ENCODE measurements around the gene LILRA6.
"Not testable (repeated sequence)": the region's sequence is repeated elsewhere in the genome, so short reads cannot be mapped to it uniquely, and the experiment has no call there.

Gene LILRA6

DNA sequence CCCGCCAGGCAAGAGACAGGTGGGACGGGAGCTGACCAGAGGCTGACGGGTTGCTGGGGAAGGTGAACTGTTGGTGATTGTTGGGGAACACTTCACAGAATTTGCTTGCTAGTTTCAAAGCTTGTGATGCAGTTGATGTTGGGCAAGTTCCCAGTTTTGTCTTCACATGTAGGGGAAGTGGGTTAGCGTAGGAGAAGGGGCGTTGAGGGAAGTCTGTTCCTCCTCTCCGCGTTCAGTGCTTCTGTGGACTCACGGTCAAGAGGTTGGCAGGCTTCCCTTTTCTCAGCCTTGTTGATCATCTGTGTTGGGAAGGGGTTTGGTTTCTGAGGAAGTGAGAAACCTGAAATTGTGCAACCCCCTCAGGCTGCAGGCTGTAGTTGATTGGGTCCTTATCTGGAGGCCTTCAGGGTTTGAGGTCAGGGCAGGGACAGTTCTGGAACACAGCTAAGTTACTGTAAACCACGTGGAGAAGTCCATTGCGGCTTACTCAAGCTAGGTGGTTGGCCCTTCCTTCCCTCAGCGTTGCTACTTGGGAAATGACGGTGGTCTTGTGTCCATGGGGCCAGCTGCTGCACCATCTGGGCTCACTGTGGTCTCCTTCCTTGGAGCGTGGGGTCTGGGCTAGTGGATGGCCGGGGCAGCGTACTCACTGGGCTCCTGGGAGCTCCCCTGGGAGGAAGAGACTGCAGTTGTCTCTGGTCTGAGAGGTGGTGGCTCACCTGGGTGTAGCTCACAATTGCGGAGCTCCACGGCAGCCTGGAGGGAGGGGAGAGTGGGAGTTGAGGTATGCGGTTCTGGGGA is 34.4 kb downstream of the LILRA6 start:
- DNase-seq (ENCODE audit: low read depth), result peak; percentile 58

DNA sequence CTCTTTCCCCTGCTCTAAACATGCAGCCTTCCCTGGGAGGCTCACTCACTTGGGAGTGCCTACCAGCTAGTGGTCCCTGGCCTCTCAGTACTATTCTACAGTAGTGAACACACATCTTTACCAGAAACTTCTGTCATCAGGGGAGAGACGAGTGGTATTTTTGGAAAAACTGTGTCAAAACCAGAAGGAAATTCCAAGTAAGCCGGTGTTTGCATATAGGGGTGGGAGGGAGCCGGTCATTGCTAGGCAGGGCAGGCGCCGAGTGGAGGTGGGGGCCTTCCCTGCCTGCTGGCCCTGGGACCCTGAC is 35.0 kb downstream of the LILRA6 start:
- no peak for DNase-seq (ENCODE audit: low read depth)

GRCh38 chr19:54207193-54207592 is 35.4 kb downstream of the LILRA6 start:
- not testable (repeated sequence) for DNase-seq (ENCODE audit: low read depth)

DNA sequence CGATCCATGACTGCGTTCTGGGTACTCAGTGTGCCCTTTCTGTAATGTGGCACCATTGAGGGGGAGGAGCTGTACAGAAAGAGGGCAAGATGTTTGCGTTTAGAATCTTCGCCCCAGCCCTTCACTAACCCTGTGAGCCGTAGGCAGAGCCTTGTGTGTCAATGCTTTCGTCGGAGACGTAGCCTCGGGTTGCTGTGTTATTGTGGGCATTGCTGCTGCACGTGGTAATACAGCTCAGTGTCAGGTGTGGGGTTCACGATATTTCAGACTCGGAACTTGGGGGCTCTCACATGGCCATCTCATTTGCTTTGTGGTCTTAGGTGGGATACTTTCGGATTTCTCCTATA is 35.8 kb downstream of the LILRA6 start:
- DNase-seq (ENCODE audit: low read depth), result no peak

GRCh38 chr19:54206030-54206830 is 36.4 kb downstream of the LILRA6 start:
- DNase-seq (ENCODE audit: low read depth), result no peak

DNA sequence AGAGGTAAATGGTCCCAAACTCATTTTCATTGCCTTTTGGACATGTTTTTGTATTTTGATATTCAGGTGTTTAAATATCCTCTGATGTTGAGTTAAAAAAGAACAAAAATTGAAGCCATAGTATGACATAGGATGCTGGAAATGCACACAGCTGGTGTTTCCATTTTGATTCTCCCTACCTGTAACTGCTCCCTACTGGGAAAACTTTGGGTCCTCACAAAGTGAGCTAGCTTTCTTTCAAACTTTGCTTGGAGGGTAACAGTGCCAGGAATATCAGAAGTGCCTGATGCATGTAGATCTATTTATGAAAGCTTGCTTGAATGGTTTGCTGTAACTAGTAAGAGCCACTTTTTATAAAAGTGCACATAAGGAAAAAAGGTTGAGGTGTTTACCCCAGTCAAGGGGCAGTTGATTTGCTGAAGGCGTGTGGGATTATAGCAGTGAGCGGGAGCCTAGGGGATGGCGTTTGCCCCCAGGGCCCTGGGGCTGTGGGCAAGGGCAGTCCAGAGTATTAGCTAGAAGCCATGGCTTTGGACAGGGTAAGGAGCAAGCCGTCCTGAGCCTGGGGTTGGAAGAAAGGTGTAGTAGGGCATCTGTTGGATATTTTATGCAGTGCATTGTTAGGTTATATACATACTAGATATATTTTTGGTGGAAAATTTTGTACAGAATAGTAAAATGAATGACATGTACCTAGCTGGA is 37.7 kb downstream of the LILRA6 start:
- no peak for DNase-seq (ENCODE audit: low read depth)

GRCh38 chr19:54203151-54203611 is 39.4 kb downstream of the LILRA6 start:
- no peak for DNase-seq (ENCODE audit: low read depth)

GRCh38 chr19:54201980-54202379 is 40.6 kb downstream of the LILRA6 start:
- no peak for DNase-seq (ENCODE audit: low read depth)

GRCh38 chr19:54201172-54201701 is 41.4 kb downstream of the LILRA6 start:
- DNase-seq (ENCODE audit: low read depth), result no peak

DNA sequence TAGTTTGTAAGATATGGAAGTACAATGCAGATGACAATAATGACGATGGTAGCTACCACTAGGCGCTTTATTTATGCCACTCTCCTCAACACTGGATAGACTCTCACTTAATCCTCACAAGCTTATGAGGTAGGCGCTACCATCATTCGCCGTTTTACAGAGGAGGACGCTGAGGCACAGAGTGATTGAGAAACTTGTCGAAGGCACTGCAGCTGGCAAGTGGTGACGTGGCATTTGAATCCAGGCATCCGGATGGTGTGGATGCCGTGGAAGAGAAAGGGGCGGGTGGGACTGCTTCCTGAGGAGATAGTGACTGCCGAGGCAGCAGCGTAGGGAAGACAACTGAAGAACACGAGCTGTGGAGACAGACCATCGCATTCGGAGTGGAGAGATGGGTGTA is 43.2 kb downstream of the LILRA6 start:
- no peak for DNase-seq (ENCODE audit: low read depth)

- no peak for DNase-seq (ENCODE audit: low read depth)
Observed at GRCh38 chr19:54197121-54197520, 45.5 kb downstream of the LILRA6 start.

DNA sequence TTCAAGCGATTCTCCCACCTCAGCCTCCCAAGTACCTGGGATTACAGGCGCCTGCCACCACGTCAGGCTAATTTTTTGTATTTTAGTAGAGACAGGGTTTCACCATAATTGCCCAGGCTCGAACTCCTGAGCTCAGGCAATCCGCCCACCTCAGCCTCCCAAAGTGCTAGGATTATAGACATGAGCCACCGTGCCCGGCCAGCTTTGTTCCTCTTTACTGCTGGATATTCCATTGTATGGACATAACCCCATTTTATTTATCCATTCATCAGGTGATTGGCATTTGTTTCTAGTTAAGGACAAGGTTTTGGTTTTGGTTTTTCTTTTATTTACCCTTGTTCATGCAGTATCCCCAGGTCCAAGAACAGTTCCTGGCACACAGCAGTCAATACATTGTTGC is 46.1 kb downstream of the LILRA6 start:
- DNase-seq (ENCODE audit: low read depth), result no peak

DNA sequence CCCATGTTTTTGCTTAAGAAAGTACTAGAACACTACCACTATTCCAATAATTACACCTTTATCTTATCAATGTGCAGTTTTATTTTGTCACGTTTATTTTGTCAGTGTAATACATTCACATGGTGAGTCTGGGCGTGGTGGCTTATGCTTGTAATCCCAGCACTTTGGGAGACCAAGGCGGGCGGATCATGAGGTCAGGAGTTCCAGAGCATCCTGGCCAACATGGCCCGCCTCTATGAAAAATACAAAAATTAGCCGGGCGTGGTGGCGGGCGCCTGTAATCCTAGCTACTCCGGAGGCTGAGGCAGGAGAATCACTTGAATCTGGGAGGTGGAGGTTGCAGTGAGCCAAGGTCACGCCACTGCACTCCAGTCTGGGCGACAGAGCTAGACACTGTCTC is 48.1 kb downstream of the LILRA6 start:
- DNase-seq (ENCODE audit: low read depth), result not testable (repeated sequence)

DNA sequence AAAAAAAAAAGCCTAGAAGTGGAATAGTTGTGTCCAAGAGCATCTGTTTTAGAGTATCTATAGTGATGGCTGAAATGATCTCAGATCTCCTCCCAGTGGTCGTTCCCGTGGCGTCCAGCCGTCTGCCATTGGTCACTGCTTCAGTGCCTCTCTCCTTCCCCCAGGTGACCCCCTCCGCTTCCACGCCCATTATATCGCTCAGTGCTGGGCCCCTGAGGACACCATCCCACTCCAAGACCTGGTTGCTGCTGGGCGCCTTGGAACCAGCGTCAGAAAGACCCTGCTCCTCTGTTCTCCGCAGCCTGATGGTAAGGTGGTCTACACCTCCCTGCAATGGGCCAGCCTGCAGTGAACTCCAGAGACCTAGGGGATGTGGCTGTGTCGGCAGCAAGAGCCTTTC is 49.6 kb downstream of the LILRA6 start:
- no peak for DNase-seq (ENCODE audit: low read depth)

- DNase-seq (ENCODE audit: low read depth), result no peak
Observed at GRCh38 chr19:54191811-54192453, 50.7 kb downstream of the LILRA6 start.

DNA sequence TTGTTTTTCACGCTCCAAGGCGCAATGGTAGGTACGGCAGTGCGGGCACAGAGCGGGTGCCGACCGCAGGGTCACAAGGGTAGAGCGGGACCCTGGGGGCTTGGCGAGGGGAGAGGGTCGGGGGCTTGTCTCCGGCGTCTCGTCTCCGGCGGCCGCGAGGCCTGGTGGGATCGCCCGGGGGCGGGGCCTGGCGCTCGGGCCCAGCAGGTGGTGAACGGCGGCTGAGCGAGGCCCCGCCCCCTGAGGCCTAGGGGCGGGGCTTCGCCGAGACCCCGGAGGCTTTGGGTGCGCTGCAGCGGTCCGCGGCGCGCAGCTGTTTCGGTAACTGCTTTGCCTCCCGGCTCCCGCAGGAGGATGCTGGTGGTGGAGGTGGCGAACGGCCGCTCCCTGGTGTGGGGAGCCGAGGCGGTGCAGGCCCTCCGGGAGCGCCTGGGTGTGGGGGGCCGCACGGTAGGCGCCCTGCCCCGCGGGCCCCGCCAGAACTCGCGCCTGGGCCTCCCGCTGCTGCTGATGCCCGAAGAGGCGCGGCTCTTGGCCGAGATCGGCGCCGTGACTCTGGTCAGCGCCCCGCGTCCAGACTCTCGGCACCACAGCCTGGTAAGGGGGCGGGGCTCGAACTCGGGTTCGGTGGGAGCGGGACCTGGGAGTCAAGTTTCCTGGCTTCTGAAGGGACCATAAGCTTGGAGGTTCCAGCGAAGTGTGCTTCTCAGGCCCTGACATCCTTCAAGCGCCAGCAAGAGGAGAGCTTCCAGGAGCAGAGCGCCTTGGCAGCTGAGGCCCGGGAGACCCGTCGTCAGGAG is 51.4 kb downstream of the LILRA6 start, which contains the start of gene TSEN34:
TSEN34 (plus strand) TSS at position 298 of the 800 bp plus-strand sequence; CDS start at position 355, 57 bp downstream.
- DNase-seq (ENCODE audit: low read depth), result peak; percentile 88

GRCh38 chr19:54190503-54191010 is 52.0 kb downstream of the LILRA6 start:
- peak; percentile 100 for DNase-seq (ENCODE audit: low read depth)

- DNase-seq (ENCODE audit: low read depth), result peak; percentile 100
Observed at GRCh38 chr19:54189735-54190502, 52.7 kb downstream of the LILRA6 start.

GRCh38 chr19:54189145-54189734 is 53.4 kb downstream of the LILRA6 start, which contains the start of gene MBOAT7:
Gene MBOAT7, minus strand, starts transcription at chr19:54189580. Its CDS starts 1,072 bp downstream, at chr19:54188508.
- no peak for DNase-seq (ENCODE audit: low read depth)

All from EH (cell line).